CD4-positive, alpha-beta T cell treated with Interferon alpha-2 for 1 hour (primary cell): ENCODE measurements around the gene PSMA7.
A peak's percentile ranks its signal among the peaks of the same experiment; 100 is the strongest.

Experiments
- DNase-seq, 2 donors: peaks; one replicate each; pipeline ENCODE4 v3.0.0-alpha.2; 2020 to 2022

Gene PSMA7

DNA sequence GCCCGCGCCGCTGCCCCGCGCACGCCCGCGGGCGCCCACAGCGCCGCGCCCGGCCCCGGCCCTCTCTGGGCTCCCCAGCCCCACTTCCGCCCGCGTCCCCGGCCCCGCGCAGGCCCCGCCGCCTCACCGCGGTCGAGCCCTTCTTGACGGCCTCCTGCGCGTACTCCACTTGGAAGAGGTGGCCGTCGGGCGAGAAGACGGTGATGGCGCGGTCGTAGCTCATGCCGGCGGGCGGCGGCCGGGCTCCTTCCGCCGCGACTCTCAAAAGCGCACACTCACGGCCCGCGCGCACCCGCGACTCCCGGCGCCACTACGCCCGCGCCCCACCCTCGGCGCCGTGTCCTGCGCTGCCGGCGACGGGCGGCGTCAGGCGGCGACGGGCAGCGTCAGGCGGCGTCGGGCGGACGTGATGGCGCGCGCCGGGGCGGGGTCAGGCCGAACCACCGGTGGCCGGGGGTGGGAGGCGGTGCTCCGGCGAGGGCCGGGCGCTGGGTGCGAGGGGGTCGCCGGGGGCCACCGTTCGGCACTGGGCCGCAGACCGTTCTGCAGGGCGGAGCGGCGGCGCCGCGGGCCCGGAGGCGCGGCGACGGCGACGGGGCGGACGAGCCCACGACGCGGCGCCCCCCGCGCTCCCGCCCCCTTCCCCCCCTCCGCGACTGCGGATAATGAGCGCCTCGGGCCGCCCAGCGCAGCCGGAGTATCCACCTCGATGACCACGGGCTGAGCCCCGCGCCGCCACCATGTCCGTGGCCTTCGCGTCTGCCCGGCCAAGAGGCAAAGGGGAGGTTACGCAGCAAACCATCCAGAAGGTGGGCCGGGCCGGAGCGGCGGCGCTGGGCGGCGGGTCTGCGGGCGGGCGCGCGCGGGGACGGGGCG, at the start of gene PSMA7, which contains the start of gene SS18L1:
Gene PSMA7, minus strand, starts transcription at position 314 of the 876 bp plus-strand sequence. Its CDS starts 91 bp downstream, at position 223.
Gene SS18L1, plus strand, starts transcription at position 689 of the 876 bp plus-strand sequence. Its CDS starts 52 bp downstream, at position 741.
- peak; percentile 82 to 89 for DNase-seq

DNA sequence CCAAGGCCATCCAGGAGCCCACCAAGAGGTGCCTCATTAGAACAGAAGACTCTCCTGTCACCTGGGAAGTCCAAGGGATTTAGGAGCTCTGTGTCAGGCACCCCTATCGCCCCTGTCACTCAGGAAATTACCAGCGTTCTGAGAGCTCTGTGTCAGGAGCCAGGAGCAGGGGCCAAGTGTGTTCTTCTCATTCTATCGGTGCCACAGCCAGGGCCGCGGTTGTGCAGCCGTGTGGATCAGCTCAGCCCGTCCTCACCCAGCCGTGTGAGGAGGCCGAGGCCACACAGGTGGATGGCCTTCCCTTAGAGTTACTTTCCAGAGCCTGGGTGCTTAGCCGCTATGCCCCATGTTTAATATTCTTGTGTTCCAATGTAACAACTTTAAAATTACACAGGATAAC, 49.4 kb upstream of the PSMA7 start:
- no peak for DNase-seq

DNA sequence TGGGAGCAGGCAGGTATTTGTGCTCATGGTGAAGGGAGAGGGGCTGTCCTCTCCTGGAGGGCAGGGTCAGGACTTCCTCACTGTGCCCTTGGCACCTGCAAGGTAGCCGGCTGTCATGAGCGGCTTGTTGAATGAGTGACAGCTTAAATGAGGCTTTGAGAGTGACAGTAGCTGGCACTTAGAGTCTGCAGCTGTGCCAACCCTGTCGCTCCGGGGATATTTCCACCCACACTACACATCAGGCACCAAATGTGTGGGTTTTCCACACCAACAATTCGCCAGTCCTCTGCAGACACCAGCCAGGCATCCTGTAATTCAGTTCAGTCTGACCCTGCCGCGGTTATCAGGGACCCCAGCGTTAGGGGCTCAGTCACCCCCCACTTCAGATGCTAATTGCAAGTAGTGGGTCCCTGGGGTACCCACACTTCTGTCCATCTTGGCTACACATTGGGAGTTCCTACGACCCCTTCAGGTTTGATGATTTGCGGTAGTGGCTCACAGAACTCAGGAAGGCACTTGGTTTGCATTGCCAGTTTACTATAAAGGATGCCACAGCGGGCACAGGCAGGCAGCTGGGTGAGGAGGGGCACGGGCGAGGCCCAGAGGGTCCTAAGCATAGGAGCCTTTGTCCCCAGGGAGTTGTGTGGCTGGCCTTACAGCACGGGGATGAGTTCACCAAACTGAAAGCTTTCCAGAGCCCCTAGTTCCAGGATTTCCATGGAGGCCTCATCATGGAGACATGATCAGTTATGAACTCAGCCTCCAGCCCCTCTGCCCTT, 48.8 kb upstream of the PSMA7 start:
- DNase-seq = no peak

DNA sequence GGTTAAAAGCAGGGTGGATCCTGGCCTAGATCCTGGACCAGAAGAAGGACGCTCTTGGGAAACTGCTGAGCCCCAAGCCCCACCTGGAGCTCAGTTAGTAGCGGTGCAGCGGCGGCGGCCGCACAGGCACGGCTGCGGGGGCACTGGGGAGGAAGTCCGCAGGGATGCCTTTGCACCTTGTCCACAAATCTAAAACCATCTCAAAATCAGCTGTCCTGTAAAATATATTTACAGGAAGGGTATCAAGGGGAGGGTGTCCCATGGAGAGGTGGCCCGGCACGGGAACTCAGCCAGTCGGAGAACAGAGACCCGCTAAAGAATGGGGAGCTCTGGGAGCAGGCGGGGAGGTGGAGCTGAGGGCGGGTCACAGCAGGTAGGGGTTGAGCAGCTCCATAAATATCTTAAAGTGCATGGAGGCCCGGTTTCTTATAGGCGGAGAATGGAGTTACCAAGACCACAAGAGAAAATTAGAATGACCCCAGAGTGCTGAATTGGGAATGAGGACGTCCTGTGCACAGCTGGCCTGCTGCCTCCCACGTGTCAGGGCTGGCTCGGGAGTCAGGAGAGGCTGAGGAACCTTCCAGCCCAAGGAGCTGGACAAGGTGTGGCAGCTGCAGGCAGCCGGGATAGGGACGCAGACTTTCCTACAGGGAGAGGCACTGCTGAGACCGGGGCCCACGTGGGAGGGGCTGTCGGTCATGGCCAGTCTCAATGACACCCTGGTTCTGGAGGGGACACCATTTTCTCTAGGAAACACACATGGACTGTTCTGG, 47.6 kb upstream of the PSMA7 start:
- no peak for DNase-seq

DNA sequence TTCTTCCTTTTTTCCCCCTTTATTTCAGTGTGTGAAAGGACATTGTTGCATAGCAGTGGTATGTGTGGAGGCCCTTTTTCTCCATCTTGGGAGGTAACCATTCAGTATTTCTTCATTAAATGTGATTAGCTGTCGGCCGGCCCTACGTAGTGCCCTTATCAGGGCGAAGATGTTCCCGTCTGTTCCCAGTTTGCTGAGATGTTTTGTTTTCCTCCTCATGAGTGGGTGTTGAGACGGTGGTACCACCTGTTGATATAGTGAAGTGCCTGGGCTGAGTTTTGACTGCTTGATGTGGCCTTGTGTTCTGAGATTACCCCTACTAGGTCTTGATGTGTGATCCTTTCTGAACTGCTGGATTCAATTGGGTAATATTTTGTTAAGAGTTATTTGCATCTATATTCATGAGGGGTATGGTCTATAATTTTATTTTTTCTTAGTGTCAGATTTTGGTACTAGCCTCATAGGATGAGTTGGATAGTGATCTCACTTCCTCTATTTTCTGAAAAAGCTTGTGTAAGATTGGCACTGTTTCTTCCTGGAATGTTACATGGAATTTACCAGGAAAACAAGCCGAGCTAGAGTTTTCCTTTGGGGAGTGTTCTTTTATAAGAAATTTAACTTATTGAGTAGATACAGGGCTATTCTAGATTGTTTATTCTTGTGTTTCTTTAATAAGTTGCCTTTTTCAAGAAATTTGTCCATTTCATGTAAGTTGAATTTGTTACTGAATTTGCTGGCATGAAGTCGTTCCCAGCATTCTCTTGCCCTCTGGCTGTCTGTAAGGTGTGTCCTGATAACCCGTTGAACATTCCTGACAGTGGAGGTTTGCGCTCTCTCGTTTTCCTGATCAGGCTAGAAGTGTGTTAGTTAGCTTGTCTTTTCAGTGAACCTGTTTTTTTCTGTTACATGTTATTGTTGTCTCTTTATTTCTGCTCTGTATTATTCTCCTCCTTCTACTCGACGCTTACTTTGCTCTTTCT, 44.0 kb upstream of the PSMA7 start:
- DNase-seq = no peak

DNA sequence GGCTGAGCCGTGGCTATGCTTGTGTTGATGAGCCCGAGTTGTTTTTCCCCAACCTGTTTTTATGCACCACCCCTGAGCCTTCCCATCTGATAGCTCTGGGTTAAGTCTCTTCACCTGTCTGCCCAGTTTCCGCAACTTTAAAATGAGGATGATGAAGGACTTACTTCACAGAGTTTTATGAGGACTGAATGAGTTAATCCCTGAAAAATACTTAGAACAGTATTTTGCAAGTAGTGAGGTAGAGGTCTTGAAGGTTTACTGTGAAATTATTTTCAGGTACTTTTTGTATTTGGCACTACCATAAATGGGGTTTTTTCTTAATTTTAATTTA, 42.9 kb upstream of the PSMA7 start:
- no peak for DNase-seq

DNA sequence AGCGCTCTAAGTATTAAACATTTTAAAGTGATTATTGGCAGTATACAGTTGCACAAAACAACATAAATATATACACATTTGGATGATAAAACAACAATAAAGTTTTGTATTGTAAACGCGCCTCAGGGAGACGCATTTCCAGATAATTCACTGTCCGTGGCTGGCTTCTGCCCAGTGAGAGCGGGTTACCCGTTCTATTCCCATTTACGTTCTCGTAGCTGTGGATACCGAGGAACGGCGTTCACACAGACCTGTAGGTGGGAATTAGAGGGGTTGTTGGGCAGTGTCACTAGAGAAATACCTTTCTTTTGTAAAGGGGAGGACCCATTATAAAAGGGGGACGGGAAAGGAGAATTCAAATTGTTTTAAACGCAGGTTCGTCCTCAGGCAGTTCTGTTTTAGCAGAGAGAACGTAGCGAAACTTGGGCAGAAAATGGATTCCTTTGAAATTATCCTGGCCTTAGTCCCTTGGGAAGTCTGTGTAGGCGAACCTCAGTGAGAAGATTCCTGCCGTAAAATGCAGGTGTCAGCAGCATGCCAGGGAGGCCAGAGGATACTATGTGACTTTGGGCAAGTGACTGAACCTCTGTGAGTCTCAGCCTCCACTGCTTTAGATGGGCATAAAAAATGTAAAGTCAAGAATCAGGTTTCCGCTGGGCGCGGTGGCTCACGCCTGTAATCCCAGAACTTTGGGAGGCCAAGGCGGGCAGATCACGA, 40.4 kb upstream of the PSMA7 start:
- no peak for DNase-seq

DNA sequence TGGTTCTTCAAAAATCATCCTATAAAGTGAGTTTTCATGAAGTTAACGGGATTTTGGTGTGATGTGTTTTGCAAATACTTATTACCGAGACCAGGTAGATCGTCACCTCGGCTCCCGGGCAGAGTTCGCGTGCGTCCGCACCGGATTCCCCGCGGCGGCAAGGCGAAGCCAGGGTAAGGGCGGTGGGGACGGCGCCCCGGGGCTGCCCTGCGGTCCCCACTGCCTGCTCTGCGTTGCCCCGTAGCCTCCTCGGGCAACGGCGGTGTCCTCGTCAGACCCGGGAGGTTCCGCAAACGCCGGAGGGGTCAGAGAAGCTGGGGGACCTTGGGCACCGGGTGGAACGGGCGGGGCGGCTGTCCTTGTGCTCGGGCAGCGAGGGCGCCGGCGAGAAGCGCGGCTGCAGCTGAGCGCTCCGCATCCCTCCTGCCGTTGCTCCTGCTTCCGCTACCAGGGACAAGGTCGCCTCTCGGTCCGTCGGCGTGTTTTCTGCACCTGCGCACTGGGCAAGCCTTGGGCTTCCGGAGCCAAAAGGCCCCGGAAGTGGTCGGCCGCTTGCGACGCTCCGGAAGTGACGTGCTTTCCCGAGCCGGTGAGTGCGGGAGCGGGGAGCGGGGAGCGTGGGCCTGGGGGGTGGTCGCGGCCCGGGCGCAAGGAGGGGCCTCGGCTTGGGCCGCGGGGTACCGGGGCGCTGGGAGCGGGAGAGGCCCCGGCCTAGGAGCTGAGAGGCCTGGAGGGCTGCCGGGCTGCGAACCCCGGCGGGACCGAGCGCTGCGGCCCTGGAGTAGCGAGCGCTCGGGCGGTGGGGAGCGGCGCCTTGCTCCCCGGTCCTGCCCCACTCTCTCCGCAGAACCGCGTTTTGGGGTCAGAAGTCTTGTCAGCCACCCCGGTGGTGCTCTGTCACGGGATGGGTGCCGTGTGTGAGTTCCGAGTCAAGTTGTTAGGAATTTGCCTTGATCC, 39.6 kb upstream of the PSMA7 start, which contains the start of gene MTG2:
Gene MTG2, plus strand, starts transcription at position 560 of the 957 bp plus-strand sequence. CDS start 10,393 bp downstream, outside the sequence.
- peak; percentile 94 to 95 for DNase-seq

DNA sequence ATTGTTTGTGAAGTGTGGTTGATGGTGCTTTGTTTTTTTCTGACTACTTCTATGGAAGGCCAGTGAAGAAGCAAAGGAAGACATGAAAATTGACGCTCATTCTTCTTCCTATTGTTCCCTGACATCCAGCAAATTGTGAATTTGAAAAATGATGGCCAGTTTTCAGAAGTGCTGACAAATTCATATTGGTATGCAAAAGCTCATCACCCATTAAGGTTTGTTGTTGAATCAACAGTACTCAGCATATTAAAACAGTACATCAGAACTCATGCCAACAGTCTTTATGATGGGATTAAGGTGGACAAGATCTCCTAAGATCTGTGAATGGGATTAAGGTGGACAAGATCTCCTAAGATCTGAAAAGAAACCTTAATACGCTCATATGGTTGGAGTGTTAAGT, 38.6 kb upstream of the PSMA7 start:
- DNase-seq = no peak

DNA sequence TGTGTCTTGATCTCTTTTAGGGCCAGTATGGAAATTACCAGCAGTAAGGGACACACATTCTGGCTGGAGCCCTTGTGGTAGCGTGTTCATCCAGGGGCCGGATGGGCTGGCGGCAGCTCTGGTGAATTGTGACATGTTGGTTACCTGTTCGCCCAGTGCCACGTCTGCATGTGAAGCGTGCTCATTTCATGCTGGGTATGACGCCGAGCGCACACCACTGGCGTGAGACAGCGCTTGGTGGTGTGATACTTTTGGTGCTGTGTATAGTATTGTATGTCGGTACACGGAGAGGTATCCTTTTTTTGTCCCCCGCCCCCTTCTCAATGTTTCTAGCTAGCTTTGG, 35.9 kb upstream of the PSMA7 start:
- no peak for DNase-seq

DNA sequence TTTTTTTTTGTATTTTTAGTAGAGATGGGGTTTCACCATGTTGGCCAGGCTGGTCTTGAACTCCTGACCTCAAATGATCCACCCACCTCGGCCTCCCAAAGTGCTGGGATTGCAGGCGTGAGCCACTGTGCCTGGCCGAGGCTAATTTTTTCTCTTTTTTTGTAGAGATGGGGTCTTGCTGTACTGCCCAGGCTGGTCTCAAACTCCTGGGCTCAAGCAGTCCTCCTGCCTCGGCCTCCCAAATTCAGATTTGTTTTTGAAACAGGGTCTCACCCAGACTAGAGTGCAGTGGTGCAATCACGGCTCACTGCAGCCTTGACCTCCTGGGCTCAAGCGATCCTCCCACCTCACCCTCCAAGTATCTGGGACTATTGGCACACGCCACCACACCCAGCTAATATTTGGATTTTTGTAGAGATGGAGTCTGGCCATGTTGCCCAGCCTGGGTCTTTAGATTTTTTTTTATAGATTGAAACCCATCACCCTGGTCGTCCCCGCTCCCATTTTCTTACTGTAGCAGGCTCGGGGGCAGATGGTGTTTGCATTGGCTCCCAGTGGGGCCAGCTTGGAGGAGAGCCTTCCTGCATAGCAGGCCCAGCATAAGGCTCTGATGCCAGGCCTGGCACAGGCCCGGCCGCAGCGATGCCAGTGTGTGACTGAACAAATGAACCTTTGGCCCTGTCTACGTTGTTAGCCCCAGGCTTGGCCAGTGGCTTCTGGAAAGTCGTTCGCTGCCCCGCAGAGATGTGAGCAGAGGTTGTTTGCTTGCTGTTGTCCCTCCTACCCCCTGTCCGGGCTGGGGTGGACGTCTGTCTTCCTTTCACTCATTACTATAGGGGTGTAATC, 35.3 kb upstream of the PSMA7 start:
- DNase-seq = no peak

DNA sequence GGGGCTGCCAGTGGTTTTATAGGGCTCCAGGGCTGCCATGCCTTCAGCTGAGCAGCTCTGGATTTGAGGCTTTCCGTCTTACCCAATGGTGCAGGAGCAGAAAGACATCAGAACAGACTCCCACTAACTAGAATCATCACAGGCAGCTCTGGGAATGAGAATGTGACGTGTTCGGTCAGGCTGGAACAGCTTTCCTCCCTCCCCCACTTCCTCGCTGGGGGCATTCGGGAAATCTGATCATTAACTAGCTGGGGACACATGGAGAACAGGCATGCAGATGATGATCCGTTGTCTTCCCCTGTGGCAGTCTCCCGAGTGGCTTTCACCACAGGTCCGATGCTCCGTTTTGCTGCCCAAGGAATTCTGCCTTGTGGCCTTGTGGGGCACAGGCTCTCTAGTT, 34.1 kb upstream of the PSMA7 start:
- DNase-seq = no peak

DNA sequence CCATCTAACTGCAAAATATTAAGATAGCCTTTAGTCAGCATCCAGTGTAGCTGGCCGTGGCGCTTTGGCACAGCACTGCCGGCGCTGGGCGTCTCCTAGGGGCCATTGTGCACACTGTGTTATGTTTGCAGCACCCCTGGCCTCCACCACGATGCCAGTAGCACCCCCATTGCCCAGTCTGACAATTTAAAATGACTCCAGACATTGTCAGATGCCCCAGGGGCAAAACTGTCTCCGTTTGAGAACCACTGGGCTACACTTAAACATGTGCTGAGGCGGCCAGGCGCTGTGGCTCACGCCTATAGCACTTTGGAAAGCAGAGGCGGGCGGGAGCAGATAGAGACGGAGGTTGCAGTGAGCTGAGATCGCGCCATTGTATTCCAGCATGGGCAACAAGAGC, 33.7 kb upstream of the PSMA7 start:
- no peak for DNase-seq

DNA sequence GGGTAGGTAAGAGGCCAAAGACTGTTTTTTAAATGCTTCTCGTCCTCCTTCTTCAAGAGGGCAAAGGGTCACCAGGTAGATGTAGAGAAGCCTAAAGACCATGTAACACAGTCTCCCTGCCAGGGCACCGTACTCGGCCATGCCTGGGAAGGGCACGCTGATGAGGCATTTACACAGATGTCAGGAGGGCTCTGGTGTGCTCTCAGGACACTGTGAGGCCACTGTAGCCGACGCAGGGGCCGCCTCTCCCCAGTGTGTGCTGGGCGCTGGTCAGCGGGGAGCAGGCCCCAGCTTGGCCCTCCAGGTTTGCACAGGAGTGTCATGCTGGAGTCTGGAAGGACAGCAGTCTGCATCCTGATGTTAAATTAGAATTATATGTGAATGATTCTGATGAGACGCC, 32.5 kb upstream of the PSMA7 start:
- no peak for DNase-seq

DNA sequence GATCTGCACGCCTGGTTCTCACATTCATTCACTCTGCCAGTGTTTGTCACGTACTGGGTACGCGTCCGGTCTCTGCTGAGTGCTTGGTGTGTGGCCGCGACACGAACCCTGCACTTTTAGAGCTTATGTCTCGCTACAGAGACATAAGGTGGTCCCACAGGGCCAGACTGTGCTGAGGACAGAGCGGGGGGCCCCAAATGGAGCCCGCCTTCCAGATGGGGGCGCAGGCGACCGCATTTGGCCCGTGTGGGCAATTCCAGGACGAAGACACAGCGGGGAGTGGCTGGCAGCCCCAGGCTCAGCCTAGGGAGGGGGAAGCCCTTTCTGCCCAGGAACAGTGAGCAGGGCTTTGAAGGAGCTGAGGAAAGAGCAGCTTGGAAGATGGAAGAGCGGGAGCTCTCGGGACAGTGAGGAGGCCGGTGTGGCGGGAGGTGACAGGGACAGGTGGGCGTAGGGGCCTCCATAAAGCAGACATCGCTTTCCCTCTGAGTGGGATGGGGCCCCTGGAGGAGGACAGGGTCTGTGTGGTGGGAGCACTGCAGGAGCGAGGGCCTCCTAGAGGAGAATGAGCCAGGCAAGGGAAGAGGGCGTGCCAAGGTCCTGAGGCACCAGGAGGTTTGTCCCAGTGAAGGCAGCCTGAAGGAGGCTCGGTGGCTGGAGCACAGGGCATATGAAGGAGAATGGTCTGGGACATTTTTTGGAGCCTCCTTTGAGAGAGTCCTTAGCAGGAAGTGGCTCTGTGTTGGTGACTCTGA, 31.9 kb upstream of the PSMA7 start:
- DNase-seq = no peak

DNA sequence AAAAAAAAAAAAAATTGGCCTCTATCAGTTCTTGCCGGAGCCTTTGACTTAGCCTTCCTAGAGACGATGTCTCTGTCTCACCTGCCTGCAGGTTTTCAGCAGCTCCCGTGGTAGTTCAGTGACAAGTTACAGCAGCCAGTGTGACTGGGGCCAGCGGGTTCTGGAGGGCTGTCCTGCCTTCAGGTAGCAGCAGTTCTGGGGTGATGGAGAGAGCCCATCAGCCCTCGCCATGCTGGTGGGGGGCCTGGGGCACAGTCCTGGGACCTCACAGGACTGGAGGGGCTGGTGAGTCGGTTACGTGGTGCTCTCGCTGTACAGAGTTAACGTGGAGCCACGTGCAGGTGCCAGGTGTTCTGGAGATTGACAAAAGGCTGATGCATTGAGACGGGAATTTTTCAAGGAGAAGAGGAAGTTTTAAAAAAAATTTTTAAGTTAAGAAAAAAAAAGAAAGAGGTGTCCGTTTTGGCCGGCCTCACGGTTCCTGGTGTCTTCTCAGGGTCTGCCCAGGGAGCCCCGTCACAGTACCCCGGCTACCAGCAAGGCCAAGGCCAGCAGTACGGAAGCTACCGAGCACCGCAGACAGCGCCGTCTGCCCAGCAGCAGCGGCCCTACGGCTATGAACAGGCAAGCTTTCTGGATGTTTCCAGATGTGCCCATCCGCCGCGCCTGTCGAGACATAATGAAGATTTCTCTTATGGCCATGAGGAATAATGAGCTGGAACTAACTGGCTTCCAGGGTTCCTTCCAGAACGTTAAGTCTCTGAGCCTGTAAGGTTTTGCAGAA, 31.0 kb upstream of the PSMA7 start:
- no peak for DNase-seq

DNA sequence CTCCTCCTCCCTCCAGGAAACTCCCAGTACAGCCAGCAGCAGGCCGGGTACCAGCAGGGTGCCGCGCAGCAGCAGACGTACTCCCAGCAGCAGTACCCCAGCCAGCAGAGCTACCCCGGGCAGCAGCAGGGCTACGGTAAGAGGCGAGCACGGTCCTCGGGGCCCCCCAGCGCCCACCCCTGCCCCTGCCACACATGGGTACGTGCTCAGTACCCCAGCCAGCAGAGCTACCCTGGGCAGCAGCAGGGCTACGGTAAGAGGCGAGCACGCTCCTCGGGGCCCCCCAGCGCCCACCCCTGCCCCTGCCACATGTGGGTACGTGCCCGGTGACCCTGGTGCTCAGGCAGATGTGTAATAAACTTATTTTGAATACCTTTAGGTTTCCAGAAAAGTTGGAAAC, 29.5 kb upstream of the PSMA7 start:
- DNase-seq = no peak

DNA sequence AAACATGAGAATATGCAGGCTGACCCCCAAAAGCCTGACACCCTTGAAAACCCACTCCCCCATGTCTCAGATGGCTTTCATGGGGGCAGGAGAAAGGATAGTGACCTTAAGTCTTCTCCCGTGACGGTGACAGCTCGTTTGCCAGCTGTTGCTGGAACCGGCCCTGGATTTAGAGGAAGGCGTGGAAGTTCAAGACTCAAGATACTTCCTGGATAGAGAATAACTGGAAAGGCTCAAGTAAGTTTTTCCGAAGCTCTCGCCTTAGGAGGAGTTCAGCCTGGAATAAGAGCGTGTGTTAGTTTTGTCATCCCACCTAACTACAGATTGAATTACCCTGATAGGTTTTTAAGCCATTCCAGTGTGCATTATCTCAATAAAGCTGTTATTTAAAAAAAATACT, 28.1 kb upstream of the PSMA7 start:
- DNase-seq = no peak
